GM19395 (cell line): ENCODE measurements around the gene PLEKHA7.
"Not testable (repeated sequence)": the region's sequence is repeated elsewhere in the genome, so short reads cannot be mapped to it uniquely, and the experiment has no call there.

Experiments
- ATAC-seq: cut with Tn5 transposase; IDR thresholded peaks from one replicate; pipeline ENCODE4 v1.9.1; 2021; ENCODE audit warnings: mild to moderate bottlenecking, moderate library complexity; ENCODE audit not compliant: unreplicated experiment

Gene PLEKHA7

GRCh38 chr11:16979703-16980622 is 34.3 kb downstream of the PLEKHA7 start:
- ATAC-seq: no peak

GRCh38 chr11:16977994-16978315 is 36.3 kb downstream of the PLEKHA7 start:
- ATAC-seq: no peak

GRCh38 chr11:16977136-16977993 is 36.8 kb downstream of the PLEKHA7 start:
- ATAC-seq: no peak

DNA sequence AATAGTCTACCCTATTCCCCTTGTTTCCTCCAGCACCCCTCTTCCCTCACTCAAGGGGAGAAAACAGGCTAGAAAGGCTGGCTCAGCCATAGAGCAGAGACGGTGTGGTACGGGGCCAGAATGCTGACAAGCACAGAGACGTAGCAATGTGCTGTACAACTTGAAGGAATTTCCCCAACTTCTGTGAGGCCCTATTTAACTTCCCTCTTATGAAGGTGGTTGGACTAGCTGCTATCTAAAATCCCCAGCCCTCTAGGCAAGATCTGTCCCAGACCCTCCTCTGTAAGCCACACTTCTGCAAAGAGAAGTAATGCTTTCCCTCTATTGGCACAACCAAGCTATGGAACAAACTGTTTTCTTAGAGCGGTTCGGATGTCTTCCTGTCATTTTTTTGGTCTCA is 37.8 kb downstream of the PLEKHA7 start:
- no peak for ATAC-seq

DNA sequence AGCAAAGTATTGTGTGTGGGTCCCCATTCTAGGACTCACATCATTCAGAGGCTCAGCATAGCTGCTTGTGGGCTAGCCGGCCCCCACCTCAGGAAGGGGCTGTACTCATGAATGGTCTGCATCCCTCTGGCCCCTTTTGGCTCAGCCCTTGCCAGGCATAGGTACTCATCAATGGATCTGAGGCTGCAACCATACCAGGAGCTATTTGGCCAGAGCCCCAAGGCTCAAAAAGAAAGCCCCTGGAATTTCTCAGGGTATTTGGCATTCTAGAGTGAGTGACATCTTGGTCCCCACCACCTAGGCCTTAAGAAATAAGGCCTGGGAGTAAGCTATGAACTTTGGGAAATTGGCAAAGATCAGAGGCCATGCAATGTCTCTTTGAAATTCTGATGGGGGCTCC is 38.3 kb downstream of the PLEKHA7 start:
- ATAC-seq: no peak

DNA sequence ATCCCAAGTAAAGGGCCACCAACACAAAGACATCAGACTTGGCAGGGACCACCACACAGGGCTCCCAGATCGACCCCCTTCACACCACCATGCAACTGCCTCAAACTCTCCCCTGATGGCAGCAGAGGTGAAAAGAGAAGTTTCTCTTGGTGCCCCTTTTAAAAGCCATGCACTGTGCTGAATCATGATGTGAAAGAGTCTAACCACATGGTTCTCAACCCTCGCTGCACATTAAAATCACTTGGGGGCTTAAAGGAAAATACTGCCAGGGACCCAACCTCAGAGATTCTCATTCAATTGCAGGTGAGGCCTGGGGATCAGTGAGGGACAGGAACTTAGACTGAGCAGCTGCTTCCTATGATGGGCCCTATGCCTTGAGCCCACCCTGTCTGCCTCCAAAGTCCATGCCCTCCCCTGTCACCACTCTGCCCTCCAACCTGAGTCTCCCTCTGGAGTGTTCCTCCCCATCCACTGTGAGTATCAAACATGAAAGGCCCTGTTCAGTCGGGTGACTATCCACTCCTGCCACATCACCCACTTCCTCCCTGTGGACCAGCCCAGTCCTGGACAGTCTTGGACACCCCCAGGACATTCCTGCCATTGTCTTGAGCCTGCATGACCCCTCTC is 40.8 kb downstream of the PLEKHA7 start:
- ATAC-seq: no peak

DNA sequence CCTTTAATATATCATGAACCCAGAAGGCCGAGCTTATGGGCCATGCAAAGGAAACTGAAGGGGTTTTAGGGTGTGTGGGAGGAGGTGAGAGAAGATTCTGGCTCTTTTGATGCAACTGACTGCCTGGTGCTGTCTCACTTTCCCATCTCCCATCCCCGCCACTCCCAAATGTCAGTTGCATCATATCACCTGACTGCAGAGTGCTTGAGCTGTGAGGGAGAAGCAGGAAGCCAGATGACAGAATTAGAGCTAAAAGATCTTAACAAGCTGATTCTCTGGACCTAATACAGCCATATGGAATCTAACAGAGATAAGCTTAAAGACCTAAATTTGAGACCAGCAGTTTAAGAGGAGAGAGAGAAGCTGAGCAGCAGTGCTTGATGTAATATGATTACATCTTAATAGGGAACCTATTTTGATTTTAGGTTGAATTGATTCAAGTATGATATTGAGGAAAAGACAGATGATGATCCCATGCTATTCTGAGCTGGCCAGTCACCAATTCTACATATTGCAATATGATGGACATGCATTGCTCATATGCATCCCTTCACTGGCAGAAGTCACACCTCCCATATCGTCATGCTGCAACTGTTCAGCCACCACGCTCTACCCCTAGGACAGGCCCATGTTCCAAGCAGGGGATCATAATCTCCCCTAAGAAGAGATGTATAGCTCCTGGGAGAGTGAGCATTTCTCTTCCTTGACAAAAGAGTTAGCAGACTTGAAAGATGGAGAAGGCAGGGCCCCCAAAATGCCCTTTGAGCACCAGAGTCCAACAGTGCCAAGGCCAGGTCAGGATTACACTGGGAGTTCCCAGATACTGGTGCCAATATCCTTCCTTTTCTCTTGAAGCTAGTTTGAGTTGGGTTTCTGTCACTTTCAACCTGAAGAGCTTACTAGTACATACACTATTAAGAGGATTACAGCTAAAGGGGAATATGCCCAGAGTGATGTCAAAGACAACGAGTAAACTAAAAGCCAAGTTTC is 44.9 kb downstream of the PLEKHA7 start:
- ATAC-seq: no peak

GRCh38 chr11:16968196-16968595 is 46.0 kb downstream of the PLEKHA7 start:
- no peak for ATAC-seq

- ATAC-seq: no peak
Measured at GRCh38 chr11:16966930-16967671, 47.1 kb downstream of the PLEKHA7 start.

DNA sequence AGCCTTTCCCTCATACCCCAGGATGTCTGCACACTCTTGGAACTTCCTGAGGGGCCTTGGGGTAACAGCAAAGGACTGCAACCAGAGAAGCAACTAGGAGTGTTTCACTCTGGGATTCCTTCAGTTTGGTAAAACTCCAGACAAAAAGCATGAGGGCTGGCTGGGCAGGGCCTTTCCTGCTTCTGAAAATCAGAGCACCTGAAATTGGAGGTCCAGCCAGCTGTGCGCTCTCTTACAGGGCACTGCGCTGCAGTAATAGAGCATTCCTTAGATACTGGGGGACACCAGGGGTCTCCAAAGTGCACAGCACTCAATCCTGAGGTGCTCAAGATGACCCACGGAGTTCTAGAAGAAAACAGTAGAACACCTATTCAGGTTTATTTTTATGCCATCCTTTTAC is 49.7 kb downstream of the PLEKHA7 start:
- ATAC-seq: no peak

DNA sequence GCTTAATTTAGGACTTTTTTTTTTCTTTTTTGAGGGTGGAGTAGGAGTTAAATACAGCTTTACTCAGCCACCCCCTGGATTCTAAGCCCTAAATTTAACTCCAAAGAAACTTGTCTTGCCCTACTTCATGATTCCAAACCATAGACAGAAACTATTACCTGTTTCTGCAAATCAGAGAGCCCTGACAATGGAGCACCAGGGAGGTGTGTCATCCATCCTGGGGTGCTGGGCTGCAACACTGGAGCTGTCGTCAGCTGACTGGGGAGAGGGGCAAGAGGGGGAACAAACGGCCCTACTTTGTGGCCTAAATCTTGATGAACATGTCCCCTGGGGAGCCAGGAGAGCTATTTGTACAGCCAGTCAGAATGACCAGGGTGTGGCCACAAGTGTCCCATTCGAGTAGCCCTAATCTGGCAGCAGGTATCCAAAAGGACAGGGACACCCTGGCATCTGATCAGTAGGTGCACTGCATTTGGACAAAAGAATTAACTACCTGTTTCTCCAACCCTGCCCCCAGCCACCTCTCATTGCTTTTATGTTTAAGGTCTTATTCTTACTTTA is 50.8 kb downstream of the PLEKHA7 start:
- ATAC-seq: no peak

DNA sequence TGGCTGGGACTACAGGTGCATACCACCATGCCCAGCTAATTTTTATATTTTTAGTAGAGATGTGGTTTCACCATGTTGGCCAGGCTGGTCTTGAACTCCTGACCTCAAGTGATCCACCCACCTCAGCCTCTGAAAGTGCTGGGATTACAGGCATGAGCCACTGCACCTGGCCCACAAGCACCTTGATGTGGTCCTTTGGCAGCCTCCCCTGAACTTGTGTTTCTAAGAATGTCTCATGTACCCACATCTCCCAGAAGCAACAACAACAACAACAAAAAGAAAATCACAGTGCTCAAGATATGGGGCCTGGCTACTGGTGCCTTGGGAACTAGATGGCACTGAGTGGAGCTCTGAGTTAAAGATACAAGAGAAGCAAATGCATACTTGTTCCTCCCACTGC is 51.6 kb downstream of the PLEKHA7 start:
- not testable (repeated sequence) for ATAC-seq

- ATAC-seq: no peak
Measured at GRCh38 chr11:16962146-16962545, 52.1 kb downstream of the PLEKHA7 start.

GRCh38 chr11:16960250-16960649 is 54.0 kb downstream of the PLEKHA7 start:
- no peak for ATAC-seq

DNA sequence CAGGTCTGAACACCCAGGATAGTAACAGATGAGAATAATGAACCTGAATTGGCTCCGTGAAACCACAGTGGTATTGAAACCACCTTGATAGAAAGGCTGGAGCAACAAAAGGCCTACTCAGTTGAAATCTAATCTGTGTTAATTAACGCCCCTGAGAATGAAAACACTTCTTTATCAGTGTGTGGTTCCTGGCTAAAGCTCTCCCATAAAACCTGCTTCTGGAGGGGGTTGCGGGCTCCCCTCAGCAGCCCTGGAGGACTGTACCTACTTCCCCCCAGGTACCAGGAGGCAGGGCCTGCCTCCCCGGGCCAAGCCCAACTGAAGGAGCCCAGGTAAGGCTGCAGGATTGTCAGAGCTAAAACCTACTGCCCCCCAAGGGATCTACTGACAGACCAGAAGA is 54.6 kb downstream of the PLEKHA7 start:
- no peak for ATAC-seq

- ATAC-seq: no peak
Measured at GRCh38 chr11:16958833-16959232, 55.4 kb downstream of the PLEKHA7 start.

DNA sequence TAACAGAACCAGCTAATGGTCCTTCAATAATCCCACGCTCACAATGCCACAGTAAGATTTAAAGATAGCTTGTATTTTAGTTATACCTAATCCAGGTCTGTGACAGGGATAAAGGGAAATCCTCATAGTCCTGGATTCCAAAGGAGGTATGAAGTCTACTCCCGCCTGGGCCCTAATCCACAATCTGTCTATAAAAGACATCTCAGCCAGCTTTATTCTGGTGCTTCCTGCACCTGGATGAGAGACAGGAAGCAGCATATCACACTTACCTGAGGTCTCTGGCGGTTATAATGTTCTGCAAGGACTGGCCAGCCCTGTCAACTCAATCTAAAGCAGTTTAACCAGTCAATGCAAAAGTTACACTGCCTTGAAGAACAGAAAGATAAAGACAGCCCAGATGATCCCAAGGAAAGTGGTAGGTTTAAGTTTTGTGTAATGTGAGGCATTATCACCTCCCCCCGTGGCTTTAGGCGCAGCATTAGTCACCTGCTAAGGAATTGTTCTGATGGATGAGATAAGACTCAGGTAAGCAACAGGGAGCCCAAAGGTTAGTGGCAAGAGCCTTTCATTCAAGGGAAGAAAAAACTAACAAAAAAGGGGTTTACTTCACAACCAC is 57.6 kb downstream of the PLEKHA7 start:
- no peak for ATAC-seq

DNA sequence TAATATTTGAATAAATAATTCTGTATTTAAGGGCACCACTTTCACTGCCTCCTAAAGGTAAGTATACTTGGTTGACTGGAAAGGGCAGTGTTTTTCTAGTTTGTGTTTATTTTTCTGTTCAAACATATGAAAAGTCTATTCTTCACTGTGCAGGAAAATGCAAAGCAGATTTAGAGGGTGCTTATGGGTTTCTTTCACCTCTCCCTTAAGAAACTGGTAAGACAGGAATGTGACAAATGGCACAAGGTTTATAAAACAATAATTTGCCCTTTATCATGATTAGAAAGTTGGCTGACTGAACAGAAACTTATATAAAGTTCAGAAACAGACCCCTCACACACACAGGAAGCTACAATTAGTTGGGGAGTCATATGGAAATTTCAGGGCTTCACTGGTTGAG is 60.6 kb downstream of the PLEKHA7 start:
- ATAC-seq: no peak
